HG02763 (cell line): ENCODE results near the gene MAGI2.

Experiments used
- ATAC-seq: cut with Tn5 transposase; IDR thresholded peaks from one replicate; pipeline ENCODE4 v1.9.1; 2021; ENCODE audit warnings: mild to moderate bottlenecking, moderate library complexity; ENCODE audit not compliant: unreplicated experiment

The MAGI2 gene

GRCh38 chr7:79381921-79382320, 71.5 kb downstream of the MAGI2 start:
- no peak for ATAC-seq

GRCh38 chr7:79377097-79377496, 76.4 kb downstream of the MAGI2 start:
- no peak for ATAC-seq

GRCh38 chr7:79376299-79377025, 77.0 kb downstream of the MAGI2 start:
- no peak for ATAC-seq

- ATAC-seq: no peak
Observed at GRCh38 chr7:79361214-79361613, 92.3 kb downstream of the MAGI2 start.

GRCh38 chr7:79359827-79360226, 93.6 kb downstream of the MAGI2 start:
- ATAC-seq: no peak

GRCh38 chr7:79357101-79357500, 96.4 kb downstream of the MAGI2 start:
- no peak for ATAC-seq

GRCh38 chr7:79353720-79354468, 99.6 kb downstream of the MAGI2 start:
- no peak for ATAC-seq

- ATAC-seq: no peak
Observed at GRCh38 chr7:79352323-79352722, 101.1 kb downstream of the MAGI2 start.

- ATAC-seq: no peak
Observed at GRCh38 chr7:79347351-79347750, 106.1 kb downstream of the MAGI2 start.

GRCh38 chr7:79341902-79342301, 111.6 kb downstream of the MAGI2 start:
- ATAC-seq: no peak

GRCh38 chr7:79340212-79340611, 113.3 kb downstream of the MAGI2 start:
- no peak for ATAC-seq

GRCh38 chr7:79339208-79339925, 114.1 kb downstream of the MAGI2 start:
- no peak for ATAC-seq

- no peak for ATAC-seq
Observed at GRCh38 chr7:79337717-79338116, 115.8 kb downstream of the MAGI2 start.

GRCh38 chr7:79334841-79335240, 118.6 kb downstream of the MAGI2 start:
- no peak for ATAC-seq

- ATAC-seq: no peak
Observed at GRCh38 chr7:79334334-79334733, 119.1 kb downstream of the MAGI2 start.

GRCh38 chr7:79332091-79332490, 121.4 kb downstream of the MAGI2 start:
- no peak for ATAC-seq

- no peak for ATAC-seq
Observed at GRCh38 chr7:79329464-79329863, 124.0 kb downstream of the MAGI2 start.

GRCh38 chr7:79320741-79321473, 132.6 kb downstream of the MAGI2 start:
- no peak for ATAC-seq

GRCh38 chr7:79319369-79319768, 134.1 kb downstream of the MAGI2 start:
- ATAC-seq: no peak

GRCh38 chr7:79317728-79318127, 135.7 kb downstream of the MAGI2 start:
- ATAC-seq: no peak

- no peak for ATAC-seq
Observed at GRCh38 chr7:79312022-79312421, 141.4 kb downstream of the MAGI2 start.
